Measurements from ENCODE around the gene ZACN. TPM values are rescaled to one million over a fixed set of nuclear protein-coding genes. Genes with fewer than 3 reads are reported as not detected.

Gene ZACN
- total and polyA plus RNA-seq, 8 donors = 0.12 to 27.5 (median 17.8) TPM; not detected in 1

- Histone ChIP-seq H3K27me3 (peaks cover 40 to 41% of the 10 kb centered on the region in 2 donors), H3K36me3 (peaks cover 0 to 22% of the 10 kb centered on the region in 2 donors), H3K9me3 (no peaks in the 10 kb centered on the region), H3K27ac (peak within 1 kb of the TSS; percentile 47 to 73), H3K4me3 (peak within 1 kb of the TSS; percentile 77 to 79), H3K4me1 (peaks cover 21 to 63% of the 10 kb centered on the region in 2 donors)
- DNase-seq (peak; percentile 83 to 99 (median 95)), ATAC-seq (peak; percentile 99)
- TF ChIP-seq CTCF (IDR thresholded peaks at IDR 0.05) = no peak
- intact Hi-C loops (cut with DNase I) = no loop called here
Observed at GRCh38 chr17:76072148-76072858, 6.7 kb upstream of the ZACN start, which contains the start of gene SRP68. SRP68 (minus strand) TSS chr17:76072517; CDS start chr17:76072491, 26 bp downstream.

- no peak for ATAC-seq
- Histone ChIP-seq H3K4me3 (no peak within 1 kb of the TSS), H3K9me3 (no peaks in the 10 kb centered on the region), H3K27ac (no peak within 1 kb of the TSS), H3K27me3 (peaks cover 63 to 65% of the 10 kb centered on the region in 2 donors), H3K36me3 (no peaks in the 10 kb centered on the region), H3K4me1 (peaks cover 21 to 70% of the 10 kb centered on the region in 2 donors)
- intact Hi-C loops (cut with DNase I) = no loop called here
- DNase-seq = peak in 1 of 4 donors; percentile 78
- no peak for TF ChIP-seq CTCF (IDR thresholded peaks at IDR 0.05)
Observed at GRCh38 chr17:76074390-76075363, 4.3 kb upstream of the ZACN start, which contains the start of gene GALR2. GALR2 (plus strand) TSS chr17:76074781; CDS start chr17:76074884, 103 bp downstream.

GRCh38 chr17:76075364-76076145 lies 3.4 kb upstream of the ZACN start:
- Histone ChIP-seq H3K4me1 (peaks cover 21 to 61% of the 10 kb centered on the region in 2 donors), H3K36me3 (no peaks in the 10 kb centered on the region), H3K27me3 (peaks cover 67 to 74% of the 10 kb centered on the region in 2 donors), H3K4me3 (no peak overlapping the region), H3K9me3 (no peaks in the 10 kb centered on the region), H3K27ac (no peak overlapping the region)
- no peak for TF ChIP-seq CTCF (IDR thresholded peaks at IDR 0.05)
- intact Hi-C loops (cut with DNase I) = no loop called here
- DNase-seq (no peak), ATAC-seq (no peak)

- no peak overlapping the region for H3K27ac ChIP-seq
- peaks cover 67 to 75% of the 10 kb centered on the region in 2 donors for H3K27me3 ChIP-seq
- no peaks in the 10 kb centered on the region for H3K9me3 ChIP-seq
- no peak for ATAC-seq
- H3K36me3 ChIP-seq = no peaks in the 10 kb centered on the region
- no peak for DNase-seq
- TF ChIP-seq CTCF (IDR thresholded peaks at IDR 0.05) = no peak
- no peak overlapping the region for H3K4me3 ChIP-seq
- peaks cover 16 to 54% of the 10 kb centered on the region in 2 donors for H3K4me1 ChIP-seq
- intact Hi-C loops (cut with DNase I) = no loop called here
Observed at GRCh38 chr17:76076146-76076764, 2.7 kb upstream of the ZACN start.

Data from left lung (tissue), 10 donors.